GM19193 (cell line): ENCODE results near the gene IFT122.

Source experiments
- POLR2A ChIP-seq: IDR thresholded peaks from 4 replicates; pipeline ENCODE4 v1.6.1; 2011; ENCODE audit not compliant: insufficient read depth, insufficient read length; ENCODE audit errors: extremely low read depth

IFT122 gene

DNA sequence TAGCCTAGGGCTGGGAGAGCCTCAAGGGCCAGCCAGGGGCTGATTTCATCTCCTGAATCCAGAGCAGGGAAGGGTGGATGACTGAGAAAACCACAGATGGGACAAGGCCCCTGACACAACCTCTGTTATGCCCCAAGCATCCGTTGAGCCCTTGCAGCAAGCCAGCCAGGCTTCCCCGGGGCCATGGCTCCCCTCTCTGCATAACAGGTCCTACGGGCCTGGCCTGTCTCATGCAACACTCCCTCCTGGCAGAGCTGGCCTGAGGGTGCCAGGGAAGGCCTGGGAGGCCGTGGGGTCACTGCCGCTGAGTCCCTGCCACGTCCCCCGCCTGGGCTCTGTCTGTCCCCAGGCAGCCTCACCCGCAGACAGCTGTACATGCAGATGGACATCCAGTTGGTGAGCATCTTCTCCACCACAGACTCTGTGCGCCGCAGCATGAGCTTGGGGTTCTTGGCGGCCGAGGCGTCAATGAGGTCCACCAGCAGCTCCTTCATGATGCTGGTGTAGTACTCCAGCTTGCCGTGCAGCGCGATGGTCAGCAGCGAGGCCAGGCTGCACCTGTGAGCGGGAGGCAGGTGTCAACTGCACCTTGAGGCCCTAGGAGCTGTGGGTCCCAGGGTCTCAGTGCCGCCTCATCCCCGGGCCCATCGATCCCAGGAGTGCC is 125.1 kb downstream of the IFT122 start:
- TF ChIP-seq POLR2A, result no peak

DNA sequence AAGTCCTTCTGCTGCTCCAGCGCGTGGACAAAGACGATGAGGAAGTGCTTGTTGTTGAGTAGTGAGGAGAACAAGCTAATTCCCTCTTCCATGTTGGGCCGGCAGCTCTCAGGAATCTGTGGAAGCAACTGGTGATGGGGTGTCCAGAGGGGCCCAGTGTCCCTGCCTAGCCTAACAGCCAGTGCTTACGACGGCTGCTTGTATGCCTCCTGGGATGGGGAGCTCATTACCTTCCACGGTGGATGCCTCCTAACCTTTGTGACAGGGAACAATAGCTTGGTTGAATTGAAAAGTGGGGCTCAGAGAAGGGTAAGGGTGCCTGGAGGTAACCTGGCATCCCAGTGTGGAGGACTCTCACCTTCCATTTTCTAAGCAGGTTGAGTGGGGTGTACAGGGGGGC is 125.9 kb downstream of the IFT122 start:
- no peak for TF ChIP-seq POLR2A

- TF ChIP-seq POLR2A, result no peak
Observed at GRCh38 chr3:129567176-129567705, 127.2 kb downstream of the IFT122 start.

GRCh38 chr3:129567939-129568338 is 127.9 kb downstream of the IFT122 start:
- no peak for TF ChIP-seq POLR2A

DNA sequence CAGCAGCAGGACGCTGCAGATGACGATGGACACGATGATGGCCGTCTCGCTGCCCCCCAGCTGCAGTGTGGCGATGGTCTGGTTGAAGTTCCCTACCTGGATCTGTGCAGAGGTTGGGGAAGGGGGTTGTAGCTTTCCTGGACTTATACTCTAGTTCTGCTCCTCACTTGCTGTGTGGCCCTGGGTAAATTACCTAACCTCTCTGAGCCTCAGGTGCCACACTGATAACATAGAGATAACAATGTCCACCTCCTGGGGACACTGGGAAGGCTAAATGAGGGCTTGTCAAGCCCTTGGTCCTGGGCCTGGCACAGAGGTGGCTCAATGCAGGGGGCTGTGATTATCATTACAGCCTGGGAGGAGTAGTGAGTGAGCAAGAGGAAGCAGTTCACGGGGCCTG is 129.8 kb downstream of the IFT122 start:
- TF ChIP-seq POLR2A, result no peak
